HG02973 (cell line): ENCODE data around the gene TRIP10.
"Not testable (repeated sequence)": the region's sequence is repeated elsewhere in the genome, so short reads cannot be mapped to it uniquely, and the experiment has no call there.

Source experiments
- ATAC-seq: cut with Tn5 transposase; IDR thresholded peaks from one replicate; pipeline ENCODE4 v1.9.1; 2021; ENCODE audit warnings: moderate library complexity; ENCODE audit not compliant: unreplicated experiment

Gene TRIP10

GRCh38 chr19:6739390-6739882 is at the start of gene TRIP10:
TRIP10 (plus strand) TSS chr19:6739680; CDS start chr19:6739762, 82 bp downstream.
- no peak for ATAC-seq

- ATAC-seq: no peak
Observed at GRCh38 chr19:6690160-6690885, 49.2 kb upstream of the TRIP10 start.

- no peak for ATAC-seq
Observed at GRCh38 chr19:6691342-6691741, 48.1 kb upstream of the TRIP10 start.

- ATAC-seq: no peak
Observed at GRCh38 chr19:6692027-6692426, 47.5 kb upstream of the TRIP10 start.

- ATAC-seq: no peak
Observed at GRCh38 chr19:6693056-6693471, 46.4 kb upstream of the TRIP10 start.

- ATAC-seq: no peak
Observed at GRCh38 chr19:6693681-6694080, 45.8 kb upstream of the TRIP10 start.

- ATAC-seq: no peak
Observed at GRCh38 chr19:6694147-6694815, 45.2 kb upstream of the TRIP10 start.

- ATAC-seq: no peak
Observed at GRCh38 chr19:6696239-6696820, 43.1 kb upstream of the TRIP10 start.

GRCh38 chr19:6697291-6697690 is 42.2 kb upstream of the TRIP10 start:
- ATAC-seq: no peak

GRCh38 chr19:6699935-6700334 is 39.5 kb upstream of the TRIP10 start:
- ATAC-seq: no peak

- no peak for ATAC-seq
Observed at GRCh38 chr19:6700586-6701316, 38.7 kb upstream of the TRIP10 start.

GRCh38 chr19:6705931-6706632 is 33.4 kb upstream of the TRIP10 start:
- no peak for ATAC-seq

GRCh38 chr19:6706633-6706958 is 32.9 kb upstream of the TRIP10 start:
- ATAC-seq: no peak

- ATAC-seq: no peak
Observed at GRCh38 chr19:6707011-6707657, 32.3 kb upstream of the TRIP10 start.

GRCh38 chr19:6707658-6708018 is 31.8 kb upstream of the TRIP10 start:
- ATAC-seq: no peak

GRCh38 chr19:6708346-6708745 is 31.1 kb upstream of the TRIP10 start:
- ATAC-seq: no peak

- ATAC-seq: not testable (repeated sequence)
Observed at GRCh38 chr19:6708913-6709312, 30.6 kb upstream of the TRIP10 start.

- ATAC-seq: no peak
Observed at GRCh38 chr19:6709549-6709948, 29.9 kb upstream of the TRIP10 start.

GRCh38 chr19:6710273-6711077 is 29.0 kb upstream of the TRIP10 start:
- no peak for ATAC-seq

GRCh38 chr19:6711078-6711361 is 28.5 kb upstream of the TRIP10 start:
- no peak for ATAC-seq
